ENCODE data around the gene ARHGAP26.

DNA sequence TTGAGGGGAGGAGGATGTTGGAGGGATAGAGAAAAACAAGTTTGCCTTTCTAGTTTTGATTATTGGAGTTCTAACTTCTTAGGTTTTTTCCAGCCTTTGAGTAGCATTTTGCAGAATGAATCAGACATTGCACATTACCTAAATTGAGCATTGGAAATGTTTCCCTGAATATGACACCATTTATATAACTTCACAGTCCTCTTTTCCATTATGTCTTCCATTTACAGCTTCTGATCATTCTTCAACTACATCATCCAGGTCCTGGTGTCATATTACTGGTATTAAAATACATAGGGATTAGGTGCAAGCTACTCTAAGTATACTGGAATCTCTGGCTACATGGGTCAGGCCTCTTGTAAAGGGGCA lies 286.1 kb downstream of the ARHGAP26 start:
- TF ChIP-seq CTCF (IDR thresholded peaks at IDR 0.05 in 2 of 3, conservative IDR thresholded peaks at IDR 0.05 in 1 of 3; ENCODE audit: borderline replicate concordance in 1 of 3, insufficient read depth in 1 of 3, low read depth in 2 of 3, low read length in 2 of 3): no peak
- no peak for TF ChIP-seq TCF7L2 (IDR thresholded peaks at IDR 0.05; ENCODE audit: borderline replicate concordance, extremely low read depth, insufficient read depth, insufficient read length)
- no peak for TF ChIP-seq ZBTB33 (IDR thresholded peaks at IDR 0.05; ENCODE audit: extremely low read depth, insufficient replicate concordance, low read length)
- TF ChIP-seq MAX (IDR thresholded peaks at IDR 0.05): no peak
- TF ChIP-seq POLR2A (IDR thresholded peaks at IDR 0.05; ENCODE audit: borderline replicate concordance, extremely low read depth, insufficient read depth, insufficient read length): no peak
- TF ChIP-seq, protein P1, sequence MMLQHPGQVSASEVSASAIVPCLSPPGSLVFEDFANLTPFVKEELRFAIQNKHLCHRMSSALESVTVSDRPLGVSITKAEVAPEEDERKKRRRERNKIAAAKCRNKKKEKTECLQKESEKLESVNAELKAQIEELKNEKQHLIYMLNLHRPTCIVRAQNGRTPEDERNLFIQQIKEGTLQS (IDR thresholded peaks at IDR 0.05): no peak
- TF ChIP-seq ZNF274 (IDR thresholded peaks at IDR 0.05; ENCODE audit: low read depth, low read length): no peak
- TF ChIP-seq EZH2 (IDR thresholded peaks at IDR 0.05): no peak
- no peak for TF ChIP-seq POLR2AphosphoS5 (IDR thresholded peaks at IDR 0.05; ENCODE audit: low read depth, low read length)
